ENCODE measurements around the gene EBPL.

EBPL gene

GRCh38 chr13:49646688-49647087 is 44.6 kb downstream of the EBPL start:
- no peak for DNase-seq (ENCODE audit: low read depth)
- no peak for TF ChIP-seq CTCF (conservative IDR thresholded peaks at IDR 0.05; ENCODE audit: low read length)
- H3K4me3 ChIP-seq (ENCODE audit: low read length), result no peak overlapping the region

- no peak for TF ChIP-seq CTCF (conservative IDR thresholded peaks at IDR 0.05; ENCODE audit: low read length)
- DNase-seq (ENCODE audit: low read depth), result no peak
- no peak overlapping the region for H3K4me3 ChIP-seq (ENCODE audit: low read length)
Observed at GRCh38 chr13:49645451-49645850, 45.8 kb downstream of the EBPL start.

GRCh38 chr13:49643035-49643646 is 48.1 kb downstream of the EBPL start:
- TF ChIP-seq CTCF (conservative IDR thresholded peaks at IDR 0.05; ENCODE audit: low read length), result no peak
- no peak overlapping the region for H3K4me3 ChIP-seq (ENCODE audit: low read length)
- no peak for DNase-seq (ENCODE audit: low read depth)

GRCh38 chr13:49641801-49642291 is 49.4 kb downstream of the EBPL start:
- H3K4me3 ChIP-seq (ENCODE audit: low read length), result no peak overlapping the region
- peak; percentile 86 for DNase-seq (ENCODE audit: low read depth)
- no peak for TF ChIP-seq CTCF (conservative IDR thresholded peaks at IDR 0.05; ENCODE audit: low read length)

- DNase-seq (ENCODE audit: low read depth), result no peak
- no peak for TF ChIP-seq CTCF (conservative IDR thresholded peaks at IDR 0.05; ENCODE audit: low read length)
- H3K4me3 ChIP-seq (ENCODE audit: low read length), result no peak overlapping the region
Observed at GRCh38 chr13:49638744-49639072, 52.6 kb downstream of the EBPL start.

- TF ChIP-seq CTCF (conservative IDR thresholded peaks at IDR 0.05; ENCODE audit: low read length), result no peak
- H3K4me3 ChIP-seq (ENCODE audit: low read length), result no peak overlapping the region
- DNase-seq (ENCODE audit: low read depth), result no peak
Observed at GRCh38 chr13:49638030-49638743, 53.1 kb downstream of the EBPL start.

GRCh38 chr13:49636705-49637104 is 54.6 kb downstream of the EBPL start:
- no peak for DNase-seq (ENCODE audit: low read depth)
- no peak for TF ChIP-seq CTCF (conservative IDR thresholded peaks at IDR 0.05; ENCODE audit: low read length)
- H3K4me3 ChIP-seq (ENCODE audit: low read length), result no peak overlapping the region

Measured in AG10803 (cell line).